Measurements from ENCODE around the gene S100A12. TPM values are rescaled to one million over a fixed set of nuclear protein-coding genes. Genes with fewer than 3 reads are reported as not detected.

The S100A12 gene
- total RNA-seq, 2 experiments from 2014 or later, result not detected

DNA sequence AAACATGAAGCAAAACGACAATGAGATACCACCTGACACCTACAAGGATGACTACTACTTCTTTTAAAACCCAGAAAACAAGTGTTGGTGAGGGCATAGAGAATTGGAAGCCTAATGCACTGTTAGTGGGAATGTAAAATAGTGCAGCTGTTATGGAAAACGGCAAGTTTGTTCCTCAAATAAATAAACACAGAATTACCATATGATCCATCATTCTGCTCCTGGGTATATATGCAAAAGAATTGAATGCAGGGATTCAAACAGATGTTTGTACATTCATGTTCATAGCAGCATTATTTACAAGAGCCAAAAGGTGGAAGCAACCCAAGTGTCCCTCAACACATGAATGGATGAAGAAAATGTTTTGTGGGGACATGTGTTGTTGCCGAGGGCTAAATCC lies 16.8 kb upstream of the S100A12 start:
- Mint-ChIP-seq H3K4me3 (no peak overlapping the region), H3K36me3 (no peaks in the 10 kb centered on the region), H3K27ac (no peak overlapping the region), H3K4me1 (no peaks in the 10 kb centered on the region), H3K27me3 (peaks cover 11% of the 10 kb centered on the region), H3K9me3 (no peaks in the 10 kb centered on the region)
- POLR2A ChIA-PET, result no interaction called here
- DNase-seq (no peak), ATAC-seq (ENCODE audit: low read depth) (no peak)

DNA sequence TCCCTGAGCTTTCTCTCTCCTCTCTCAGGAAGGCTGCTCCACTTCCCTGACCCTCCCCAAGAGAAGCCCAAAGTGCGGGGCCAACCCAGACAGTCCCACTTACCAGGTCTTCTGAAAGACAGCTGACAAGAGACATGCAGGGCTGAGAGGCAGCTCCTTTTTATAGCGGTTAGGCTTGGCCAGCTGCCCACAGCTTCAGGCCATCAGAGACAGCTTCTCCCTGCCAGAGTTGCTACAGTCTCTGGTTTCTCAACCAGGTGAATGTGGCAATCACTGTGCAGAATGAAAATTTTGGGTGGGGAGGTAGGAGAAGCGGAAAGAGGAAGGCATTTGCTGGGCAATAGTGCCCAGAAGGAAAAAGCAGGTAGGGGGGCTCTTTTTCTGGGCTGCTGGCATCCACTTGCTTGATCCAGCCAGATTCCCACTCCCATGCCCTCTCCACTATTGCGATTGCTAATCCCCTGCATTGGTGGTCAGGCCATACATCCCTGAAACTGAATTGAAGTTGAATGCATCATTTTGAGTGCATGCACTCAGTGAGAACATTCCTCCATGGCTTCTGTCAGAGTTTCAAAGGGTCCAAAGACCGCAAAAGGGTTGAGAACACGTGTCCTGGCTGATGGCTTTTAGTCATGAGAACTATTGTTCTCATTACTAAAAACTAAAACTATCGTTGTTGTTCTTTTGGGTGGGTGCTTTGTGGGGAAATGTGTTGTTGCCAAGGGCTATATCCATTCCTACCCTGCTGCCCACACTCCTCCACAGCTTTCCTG lies 15.7 kb upstream of the S100A12 start, which contains the start of gene S100A8:
S100A8 (minus strand) TSS at position 136 of the 773 bp plus-strand sequence. CDS start 538 bp downstream, outside the sequence.
- H3K4me3 Mint-ChIP-seq, result no peak within 1 kb of the TSS
- H3K27me3 Mint-ChIP-seq, result peaks cover 15% of the 10 kb centered on the region
- no peak for ATAC-seq (ENCODE audit: low read depth)

DNA sequence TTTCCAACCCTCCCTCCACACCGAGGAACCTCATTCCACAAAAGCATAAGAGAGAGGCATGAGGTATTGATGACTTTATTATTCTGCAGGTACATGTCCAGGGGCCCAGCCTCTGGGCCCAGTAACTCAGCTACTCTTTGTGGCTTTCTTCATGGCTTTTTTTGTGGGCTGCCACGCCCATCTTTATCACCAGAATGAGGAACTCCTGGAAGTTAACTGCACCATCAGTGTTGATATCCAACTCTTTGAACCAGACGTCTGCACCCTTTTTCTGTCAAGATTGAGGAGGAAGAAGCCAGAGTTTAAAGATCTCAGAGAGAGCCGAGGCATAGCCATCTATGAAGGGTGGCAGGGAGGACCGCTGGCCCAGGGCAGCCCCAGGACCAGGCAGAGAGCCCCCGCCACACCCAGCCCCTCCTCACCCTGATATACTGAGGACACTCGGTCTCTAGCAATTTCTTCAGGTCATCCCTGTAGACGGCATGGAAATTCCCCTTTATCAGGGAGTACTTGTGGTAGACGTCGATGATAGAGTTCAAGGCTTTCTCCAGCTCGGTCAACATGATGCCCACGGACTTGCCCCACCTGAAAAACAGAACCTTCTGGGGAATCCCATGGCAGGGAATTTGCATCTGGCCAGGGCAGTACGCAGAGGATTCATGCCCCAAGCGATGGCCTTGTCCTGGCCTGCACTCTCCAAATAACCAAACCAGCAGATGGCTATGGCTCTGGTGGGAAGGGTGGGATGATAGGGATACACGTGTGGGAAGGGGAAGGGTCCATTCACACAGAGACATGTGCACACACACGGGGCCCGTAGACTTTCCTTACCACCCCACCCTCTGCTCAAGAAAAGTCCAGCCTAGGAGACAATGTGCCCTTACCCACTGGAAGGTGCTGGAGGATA lies 14.8 kb upstream of the S100A12 start:
- Mint-ChIP-seq H3K4me3 (no peak overlapping the region), H3K9me3 (no peaks in the 10 kb centered on the region), H3K36me3 (no peaks in the 10 kb centered on the region), H3K27ac (no peak overlapping the region), H3K27me3 (peaks cover 9% of the 10 kb centered on the region), H3K4me1 (peaks cover 5% of the 10 kb centered on the region)
- ATAC-seq (ENCODE audit: low read depth) (no peak), DNase-seq (no peak)
- POLR2A ChIA-PET, result no interaction called here

More for the DNA sequence above, 15.7 kb upstream of the S100A12 start, which contains the start of gene S100A8:
- H3K27ac Mint-ChIP-seq, result no peak within 1 kb of the TSS
- no peaks in the 10 kb centered on the region for H3K9me3 Mint-ChIP-seq
- H3K36me3 Mint-ChIP-seq, result no peaks in the 10 kb centered on the region
- POLR2A ChIA-PET, result no interaction called here
- H3K4me1 Mint-ChIP-seq, result peaks cover 3% of the 10 kb centered on the region
- DNase-seq, result no peak

DNA sequence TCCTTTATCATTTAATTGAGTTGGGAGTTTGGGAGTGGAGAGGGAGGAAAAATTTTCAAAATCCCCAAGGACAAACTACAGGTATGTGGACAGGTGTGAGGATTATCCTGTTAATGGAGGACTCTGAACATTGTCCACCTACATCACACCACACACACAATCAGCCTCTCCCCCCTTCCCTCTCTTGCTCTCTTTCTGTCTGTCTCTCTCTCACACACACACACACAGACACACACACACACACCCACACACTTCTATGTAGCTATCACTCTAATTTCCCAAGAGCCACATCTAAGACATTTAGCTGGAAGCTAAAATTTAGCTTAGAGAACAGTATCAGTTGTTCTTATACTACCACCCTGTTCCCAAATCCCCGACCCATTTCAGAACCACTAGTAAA lies 14.0 kb upstream of the S100A12 start:
- H3K9me3 Mint-ChIP-seq, result no peaks in the 10 kb centered on the region
- POLR2A ChIA-PET, result no interaction called here
- no peak for ATAC-seq (ENCODE audit: low read depth)
- peaks cover 9% of the 10 kb centered on the region for H3K27me3 Mint-ChIP-seq
- H3K4me3 Mint-ChIP-seq, result no peak overlapping the region
- H3K36me3 Mint-ChIP-seq, result no peaks in the 10 kb centered on the region
- peaks cover 5% of the 10 kb centered on the region for H3K4me1 Mint-ChIP-seq
- no peak overlapping the region for H3K27ac Mint-ChIP-seq
- no peak for DNase-seq

DNA sequence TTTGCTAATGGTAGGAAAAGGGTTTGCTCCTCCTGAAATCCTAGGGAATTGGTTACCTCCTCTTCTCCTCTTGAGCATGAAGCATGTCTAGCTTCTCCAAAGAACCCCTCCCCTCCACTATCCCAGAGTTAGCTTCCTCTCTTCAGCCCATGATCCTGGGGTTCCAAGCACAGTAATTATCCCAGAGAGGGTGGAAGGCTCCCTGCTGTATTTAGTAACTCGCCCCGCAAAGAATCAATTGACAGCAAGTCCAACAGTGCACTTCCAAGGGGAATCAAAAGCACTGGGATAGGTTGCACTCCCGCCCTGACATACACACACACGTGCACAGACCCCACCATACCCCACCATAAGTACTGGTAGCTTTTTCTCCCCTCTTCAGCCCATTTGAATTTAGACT lies 12.4 kb upstream of the S100A12 start:
- H3K27me3 Mint-ChIP-seq, result peaks cover 11% of the 10 kb centered on the region
- no peak overlapping the region for H3K27ac Mint-ChIP-seq
- POLR2A ChIA-PET, result no interaction called here
- no peak for DNase-seq
- H3K9me3 Mint-ChIP-seq, result no peaks in the 10 kb centered on the region
- no peaks in the 10 kb centered on the region for H3K36me3 Mint-ChIP-seq
- H3K4me1 Mint-ChIP-seq, result peaks cover 5% of the 10 kb centered on the region
- no peak overlapping the region for H3K4me3 Mint-ChIP-seq
- ATAC-seq (ENCODE audit: low read depth), result no peak

DNA sequence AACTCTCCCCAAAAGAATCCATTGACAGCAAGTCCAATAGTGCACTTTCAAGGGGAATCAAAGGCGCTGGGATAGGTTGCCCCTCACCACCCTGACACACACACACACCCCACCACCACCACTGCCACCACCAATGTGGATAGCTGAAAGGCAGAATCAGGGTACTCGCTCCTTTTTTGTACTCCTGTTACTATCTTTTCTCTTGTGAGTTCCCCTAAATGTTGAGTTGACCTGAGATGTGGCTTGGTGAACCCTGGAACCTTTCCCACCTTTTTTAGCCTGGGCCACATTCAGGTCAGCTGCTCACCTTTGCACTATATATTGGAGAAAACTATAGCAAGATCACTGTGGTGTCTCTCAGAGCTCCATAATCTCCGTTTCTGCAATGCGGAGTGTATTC lies 11.6 kb upstream of the S100A12 start:
- no peaks in the 10 kb centered on the region for H3K36me3 Mint-ChIP-seq
- H3K27me3 Mint-ChIP-seq, result peaks cover 19% of the 10 kb centered on the region
- POLR2A ChIA-PET, result no interaction called here
- ATAC-seq (ENCODE audit: low read depth) (no peak), DNase-seq (no peak)
- no peak overlapping the region for H3K27ac Mint-ChIP-seq
- H3K9me3 Mint-ChIP-seq, result no peaks in the 10 kb centered on the region
- H3K4me1 Mint-ChIP-seq, result peaks cover 5% of the 10 kb centered on the region
- H3K4me3 Mint-ChIP-seq, result no peak overlapping the region

DNA sequence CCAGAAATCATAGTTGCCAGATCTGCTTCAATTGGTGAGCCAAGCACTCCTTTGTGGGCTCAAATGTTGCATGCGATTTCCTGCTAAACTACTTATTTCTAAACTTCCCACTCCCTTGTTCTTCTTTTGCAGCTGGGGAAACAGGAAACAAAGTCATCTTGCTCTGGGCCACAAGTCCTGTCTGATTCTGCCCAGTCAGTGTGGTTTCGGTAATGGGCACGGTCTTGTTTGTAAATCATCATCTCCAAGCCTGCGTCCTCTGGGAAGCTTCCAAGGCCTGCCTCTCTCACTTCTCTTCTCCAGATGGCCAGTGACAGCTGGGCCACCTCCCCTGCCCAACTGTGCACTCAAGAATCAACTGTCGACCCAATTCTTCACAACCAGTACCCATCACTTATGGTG lies 11.1 kb upstream of the S100A12 start:
- POLR2A ChIA-PET, result no interaction called here
- H3K27me3 Mint-ChIP-seq, result peaks cover 22% of the 10 kb centered on the region
- ATAC-seq (ENCODE audit: low read depth) (no peak), DNase-seq (no peak)
- H3K36me3 Mint-ChIP-seq, result no peaks in the 10 kb centered on the region
- no peak overlapping the region for H3K4me3 Mint-ChIP-seq
- H3K27ac Mint-ChIP-seq, result no peak overlapping the region
- H3K4me1 Mint-ChIP-seq, result peaks cover 5% of the 10 kb centered on the region
- no peaks in the 10 kb centered on the region for H3K9me3 Mint-ChIP-seq

DNA sequence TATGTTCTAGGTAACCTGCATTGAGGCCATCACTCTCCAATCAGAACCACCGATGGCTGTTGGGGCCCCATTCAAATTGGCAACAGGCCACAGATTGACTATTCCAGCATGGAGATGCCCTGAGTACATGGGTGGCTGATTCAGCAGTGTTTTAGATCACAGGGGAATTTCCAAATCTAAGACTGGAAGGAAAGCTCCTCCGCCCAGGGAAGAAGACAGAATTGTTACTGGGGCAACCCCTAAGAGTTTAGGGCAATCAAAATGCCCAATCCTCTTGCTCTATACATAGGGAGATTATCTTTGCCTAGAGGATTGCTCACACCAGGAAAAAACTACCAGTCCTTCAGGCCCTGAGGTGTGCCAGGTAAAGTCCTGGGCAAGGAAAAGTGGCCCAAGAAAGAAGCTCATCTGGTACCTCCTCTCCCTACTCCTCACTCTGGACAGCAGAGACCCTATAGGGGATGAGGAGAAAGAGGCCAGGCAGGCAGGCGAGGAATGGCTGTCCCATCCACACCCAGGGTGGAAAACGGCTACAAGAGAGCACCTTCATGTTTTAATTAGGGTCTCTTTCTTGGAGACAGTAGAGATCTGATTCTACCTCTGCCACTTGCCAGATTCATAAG lies 9.6 kb upstream of the S100A12 start:
- POLR2A ChIA-PET, result no interaction called here

DNA sequence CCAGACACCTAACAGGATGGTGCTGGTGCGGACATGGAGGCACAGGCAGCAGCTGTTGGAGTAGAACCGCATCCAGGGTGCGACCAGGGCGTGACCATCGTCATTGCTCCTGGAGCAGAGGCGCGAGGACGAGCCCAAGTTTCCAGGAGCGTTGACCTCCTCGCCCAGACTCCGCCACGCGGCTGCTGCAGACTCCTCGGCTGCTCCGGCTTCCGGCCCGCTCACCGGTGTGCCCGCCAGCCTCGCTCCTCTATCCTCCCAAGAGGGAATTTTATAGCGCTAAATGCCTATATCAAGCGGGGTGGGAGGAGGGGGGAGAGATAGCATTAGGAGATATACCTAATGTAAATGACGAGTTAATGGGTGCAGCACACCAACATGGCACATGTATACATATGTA lies 5.3 kb upstream of the S100A12 start:
- ATAC-seq (ENCODE audit: low read depth), result no peak
- Mint-ChIP-seq H3K27ac (no peak overlapping the region), H3K4me3 (no peak overlapping the region), H3K9me3 (peaks cover 3% of the 10 kb centered on the region), H3K27me3 (peaks cover 31% of the 10 kb centered on the region), H3K4me1 (no peaks in the 10 kb centered on the region), H3K36me3 (no peaks in the 10 kb centered on the region)
- DNase-seq, result no peak
- POLR2A ChIA-PET, result no interaction called here

More for the DNA sequence above, 9.6 kb upstream of the S100A12 start:
- DNase-seq (no peak), ATAC-seq (ENCODE audit: low read depth) (no peak)
- no peaks in the 10 kb centered on the region for H3K36me3 Mint-ChIP-seq
- peaks cover 5% of the 10 kb centered on the region for H3K4me1 Mint-ChIP-seq
- no peak overlapping the region for H3K4me3 Mint-ChIP-seq
- H3K27ac Mint-ChIP-seq, result no peak overlapping the region
- H3K9me3 Mint-ChIP-seq, result peaks cover 1% of the 10 kb centered on the region
- peaks cover 20% of the 10 kb centered on the region for H3K27me3 Mint-ChIP-seq

DNA sequence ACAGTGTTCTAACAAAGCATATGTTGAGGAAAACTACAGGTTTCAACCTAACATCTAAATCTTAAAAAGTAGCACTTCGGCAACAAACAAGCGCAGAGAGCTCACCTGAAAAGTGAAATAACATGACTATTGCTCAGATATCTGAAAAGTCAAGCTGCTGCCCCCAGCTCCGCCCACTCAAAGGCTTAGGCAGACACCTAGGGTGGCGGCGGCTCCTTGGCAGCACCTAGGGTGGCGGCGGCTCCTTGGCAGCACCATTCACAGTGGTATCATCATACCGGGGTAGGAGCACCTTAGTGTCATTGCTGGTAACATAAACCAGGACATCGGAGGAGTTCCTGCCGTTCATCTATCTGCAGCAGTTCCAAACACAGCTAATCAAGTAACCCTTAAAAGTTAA lies 4.2 kb upstream of the S100A12 start:
- no peak overlapping the region for H3K27ac Mint-ChIP-seq
- H3K4me1 Mint-ChIP-seq, result no peaks in the 10 kb centered on the region
- DNase-seq (no peak), ATAC-seq (ENCODE audit: low read depth) (no peak)
- H3K4me3 Mint-ChIP-seq, result no peak overlapping the region
- POLR2A ChIA-PET, result no interaction called here
- H3K9me3 Mint-ChIP-seq, result peaks cover 3% of the 10 kb centered on the region
- H3K36me3 Mint-ChIP-seq, result no peaks in the 10 kb centered on the region
- H3K27me3 Mint-ChIP-seq, result peaks cover 31% of the 10 kb centered on the region

DNA sequence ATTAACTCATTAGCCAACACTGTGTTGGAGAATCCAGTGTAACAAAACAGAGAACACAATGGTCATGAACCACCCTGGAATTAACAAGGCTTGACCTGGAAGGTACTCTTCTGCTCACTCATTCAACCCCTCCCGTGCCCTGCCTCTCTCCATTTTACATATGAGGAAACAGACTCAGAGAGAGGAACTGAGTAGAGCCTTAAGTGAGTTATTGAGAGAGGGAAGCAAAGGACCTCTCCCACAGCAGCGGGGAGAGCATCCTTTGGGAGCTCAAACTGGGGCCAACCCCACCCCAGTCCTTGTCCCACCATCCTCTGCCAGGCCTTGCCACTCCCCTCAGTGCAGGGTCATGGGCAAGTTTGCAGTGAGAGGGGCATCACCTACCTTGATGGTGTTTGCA lies 1.4 kb downstream of the S100A12 start:
- Mint-ChIP-seq H3K27me3 (peaks cover 23% of the 10 kb centered on the region), H3K27ac (no peak overlapping the region), H3K4me1 (no peaks in the 10 kb centered on the region), H3K36me3 (no peaks in the 10 kb centered on the region), H3K4me3 (no peak overlapping the region), H3K9me3 (no peaks in the 10 kb centered on the region)
- ATAC-seq (ENCODE audit: low read depth) (no peak), DNase-seq (no peak)
- POLR2A ChIA-PET, result no interaction called here

DNA sequence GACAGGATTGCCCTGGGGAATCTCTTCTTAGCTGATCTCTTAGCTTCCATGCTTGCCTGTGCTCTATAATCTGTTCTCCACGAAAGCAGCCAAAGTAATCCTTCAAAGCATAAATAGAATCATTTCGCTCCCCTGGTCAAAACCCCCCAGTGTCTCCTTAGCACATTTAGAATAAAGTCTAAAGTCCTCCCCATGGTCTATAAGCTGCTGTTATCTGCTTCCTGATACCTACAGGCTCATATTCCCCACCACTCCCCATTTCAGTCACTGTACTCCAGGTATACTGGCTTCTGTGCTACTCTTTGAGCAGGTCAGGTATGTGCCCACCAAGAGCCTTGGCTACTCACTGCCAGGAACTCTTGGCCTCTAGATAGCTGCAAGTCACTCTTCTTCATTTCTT lies 2.9 kb downstream of the S100A12 start:
- Mint-ChIP-seq H3K27me3 (peaks cover 16% of the 10 kb centered on the region), H3K4me1 (no peaks in the 10 kb centered on the region), H3K27ac (no peak overlapping the region), H3K36me3 (no peaks in the 10 kb centered on the region), H3K4me3 (no peak overlapping the region), H3K9me3 (no peaks in the 10 kb centered on the region)
- no peak for ATAC-seq (ENCODE audit: low read depth)
- no peak for DNase-seq
- POLR2A ChIA-PET, result no interaction called here

DNA sequence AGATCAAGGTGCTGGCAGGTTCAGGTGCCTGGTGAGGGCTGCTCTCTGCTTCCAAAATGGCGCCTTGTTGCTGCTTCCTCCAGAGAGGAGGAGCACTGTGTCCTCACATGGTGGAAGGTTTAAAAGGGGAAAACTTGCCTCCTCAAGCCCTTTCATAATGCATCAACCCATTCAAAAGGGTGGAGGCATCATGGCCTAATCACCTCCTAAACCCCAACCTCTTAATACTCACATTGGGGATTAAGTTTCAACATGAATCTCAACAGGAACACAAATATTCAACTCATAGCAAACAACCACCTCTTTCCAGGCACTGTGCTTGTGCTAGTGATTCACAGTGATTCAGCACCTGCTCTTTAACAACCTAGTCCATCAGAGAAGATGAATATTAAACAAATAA lies 4.2 kb downstream of the S100A12 start:
- no peaks in the 10 kb centered on the region for H3K36me3 Mint-ChIP-seq
- H3K27me3 Mint-ChIP-seq, result peaks cover 8% of the 10 kb centered on the region
- no peak overlapping the region for H3K27ac Mint-ChIP-seq
- H3K4me3 Mint-ChIP-seq, result no peak overlapping the region
- H3K4me1 Mint-ChIP-seq, result no peaks in the 10 kb centered on the region
- POLR2A ChIA-PET, result no interaction called here
- DNase-seq (no peak), ATAC-seq (ENCODE audit: low read depth) (no peak)
- H3K9me3 Mint-ChIP-seq, result no peaks in the 10 kb centered on the region
